HG03108 (cell line): ENCODE data around the gene RHAG.

Source experiments
- ATAC-seq: cut with Tn5 transposase; IDR thresholded peaks from one replicate; pipeline ENCODE4 v1.9.1; 2021; ENCODE audit warnings: moderate library complexity; ENCODE audit not compliant: unreplicated experiment

Gene RHAG

DNA sequence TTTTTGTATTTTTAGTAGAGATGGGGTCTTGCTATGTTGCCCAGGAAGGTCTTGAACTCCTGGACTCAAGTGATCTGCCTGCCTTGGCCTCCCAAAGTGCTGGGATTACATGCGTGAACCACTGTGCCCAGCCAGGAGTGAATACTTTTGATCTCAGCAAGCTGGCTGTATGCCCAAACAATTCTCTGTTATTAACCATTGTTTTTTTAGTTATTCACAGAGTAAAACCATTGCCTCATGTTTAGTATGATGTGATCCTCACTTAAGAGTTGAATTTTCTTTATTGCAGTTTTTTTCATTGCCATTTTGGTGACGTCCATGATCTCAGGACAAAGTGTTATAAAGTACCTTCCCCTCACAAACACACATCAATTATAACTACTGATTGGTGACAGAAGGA, 71.4 kb downstream of the RHAG start:
- no peak for ATAC-seq

- no peak for ATAC-seq
Measured at GRCh38 chr6:49564552-49564951, 72.1 kb downstream of the RHAG start.

DNA sequence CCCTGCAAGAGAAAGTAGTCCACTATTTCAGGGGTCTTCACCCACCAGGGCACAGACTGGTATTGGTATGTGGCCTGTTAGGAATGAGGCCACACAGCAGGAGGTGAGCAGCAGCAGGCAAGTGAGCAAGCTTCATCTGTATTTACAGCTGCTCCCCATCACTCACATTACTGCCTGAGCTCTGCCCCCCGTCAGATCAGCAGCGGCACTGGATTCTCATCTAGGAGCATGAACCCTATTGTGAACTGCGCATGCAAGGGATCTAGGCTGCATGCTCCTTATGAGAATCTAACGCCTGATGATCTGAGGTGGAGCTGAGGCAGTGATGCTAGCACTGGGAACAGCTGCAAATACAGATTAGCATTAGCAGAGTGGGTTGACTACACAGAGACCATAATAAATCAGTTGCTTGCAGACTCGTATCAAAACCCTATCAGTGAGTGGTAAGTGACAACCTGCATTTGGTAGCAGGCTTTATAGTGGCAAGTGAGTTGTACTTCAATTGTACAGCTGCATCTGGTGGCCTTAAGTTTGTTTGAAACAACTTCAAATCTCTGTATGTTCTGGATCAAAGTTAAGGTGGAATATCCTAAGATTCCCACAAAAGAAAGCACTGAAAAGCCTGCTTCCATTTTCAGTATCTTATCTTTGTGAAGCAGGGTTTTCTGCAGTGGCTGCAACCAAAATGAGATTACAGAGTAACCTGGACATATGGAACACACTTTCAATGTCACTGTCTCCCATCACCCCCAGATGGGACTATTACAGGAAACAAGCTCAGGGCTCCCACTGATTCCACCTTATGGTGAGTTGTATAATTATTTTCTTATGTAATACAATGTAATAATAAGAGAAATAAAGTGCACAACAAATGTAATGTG, 73.4 kb downstream of the RHAG start:
- no peak for ATAC-seq

DNA sequence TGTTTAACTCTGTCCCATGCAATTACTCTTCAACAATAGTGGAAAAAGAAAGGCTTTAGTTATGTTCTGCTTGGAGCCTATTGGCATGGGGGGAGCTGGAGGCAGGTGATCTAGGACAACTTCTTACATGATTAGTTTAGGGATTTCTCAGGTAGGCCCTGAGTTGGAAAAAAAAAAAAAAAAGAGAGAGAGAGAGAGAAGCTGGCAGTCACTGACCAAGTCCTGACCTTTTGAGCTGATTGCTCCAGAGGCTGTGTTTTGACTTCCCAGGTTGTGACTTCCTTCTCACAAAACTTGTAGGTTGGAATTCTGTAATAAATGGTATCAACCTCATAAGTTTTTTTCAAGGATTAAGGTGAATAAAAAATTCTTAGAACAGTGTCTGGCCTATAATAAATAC, 78.4 kb downstream of the RHAG start:
- no peak for ATAC-seq

GRCh38 chr6:49557177-49557576, 79.5 kb downstream of the RHAG start:
- no peak for ATAC-seq

DNA sequence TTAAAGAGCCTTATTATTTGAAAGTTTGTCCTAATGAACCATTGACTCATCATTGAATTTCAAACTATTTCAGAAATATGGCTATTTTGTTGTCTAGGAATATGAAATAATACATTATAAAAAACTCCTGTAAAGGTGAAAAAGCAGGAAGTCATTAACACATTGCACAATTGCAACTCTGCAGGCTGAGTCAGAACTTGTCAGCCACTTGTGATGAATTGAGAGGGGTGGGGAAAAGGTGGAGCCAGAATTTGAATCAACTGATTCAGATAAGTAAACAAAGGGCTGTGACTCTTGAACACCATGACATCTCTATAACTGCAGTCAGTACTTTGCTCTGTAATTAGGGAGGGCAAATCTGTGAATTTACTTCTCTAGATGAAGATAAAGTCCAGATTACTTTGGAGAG, 80.2 kb downstream of the RHAG start:
- ATAC-seq: no peak

DNA sequence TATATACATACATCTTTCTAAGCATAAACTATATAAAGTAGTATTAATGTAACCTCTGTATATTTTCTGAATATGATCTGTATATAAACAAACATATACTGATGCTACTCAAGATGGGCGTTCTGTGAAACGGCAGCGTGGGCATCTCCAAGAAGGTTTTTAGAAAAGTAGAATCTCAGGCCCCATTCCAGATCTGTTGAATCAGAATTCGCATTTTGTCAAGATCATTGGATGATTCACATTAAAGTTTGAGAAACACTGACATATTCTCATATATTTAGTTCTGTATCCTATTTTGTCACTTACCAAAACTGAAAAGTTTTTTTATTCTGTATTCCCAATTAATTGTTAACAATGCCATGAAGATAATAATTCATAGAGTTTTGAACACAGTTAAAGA, 80.7 kb downstream of the RHAG start:
- no peak for ATAC-seq
